ENCODE data around the gene IRF4.

Gene IRF4

GRCh38 chr6:399785-400534 is 8.4 kb downstream of the IRF4 start:
- no peak for DNase-seq

- no peak for DNase-seq
Observed at GRCh38 chr6:400815-401214, 9.3 kb downstream of the IRF4 start.

GRCh38 chr6:401239-401993 is 9.9 kb downstream of the IRF4 start:
- DNase-seq: no peak

GRCh38 chr6:401994-402640 is 10.6 kb downstream of the IRF4 start:
- DNase-seq: no peak

- no peak for DNase-seq
Observed at GRCh38 chr6:402901-403658, 11.5 kb downstream of the IRF4 start.

- DNase-seq: no peak
Observed at GRCh38 chr6:403659-404655, 12.4 kb downstream of the IRF4 start.

GRCh38 chr6:404685-405423 is 13.3 kb downstream of the IRF4 start:
- DNase-seq: no peak

GRCh38 chr6:408148-408547 is 16.6 kb downstream of the IRF4 start:
- DNase-seq: no peak

- no peak for DNase-seq
Observed at GRCh38 chr6:408599-409102, 17.1 kb downstream of the IRF4 start.

- DNase-seq: no peak
Observed at GRCh38 chr6:409370-409972, 17.9 kb downstream of the IRF4 start.

- DNase-seq: no peak
Observed at GRCh38 chr6:410555-411395, 19.2 kb downstream of the IRF4 start.

- DNase-seq: no peak
Observed at GRCh38 chr6:411402-412145, 20.0 kb downstream of the IRF4 start.

- DNase-seq: no peak
Observed at GRCh38 chr6:412146-412886, 20.8 kb downstream of the IRF4 start.

- DNase-seq: no peak
Observed at GRCh38 chr6:414447-414846, 22.9 kb downstream of the IRF4 start.

- DNase-seq: no peak
Observed at GRCh38 chr6:415087-415486, 23.5 kb downstream of the IRF4 start.

GRCh38 chr6:421211-421610 is 29.7 kb downstream of the IRF4 start:
- DNase-seq: no peak

- no peak for DNase-seq
Observed at GRCh38 chr6:422433-423054, 31.0 kb downstream of the IRF4 start.
